Stimulated activated naive B cell treated with anti-CD40 and anti-IgM and Interleukin-4, amounts not matched to agents 10 μg/mL and 1 μg/mL and 100 μg/mL, for 72 hours (primary cell): ENCODE results near the gene BPIFB1.

ENCODE experiments used
- ATAC-seq, 2 donors: fragments of 150-1000 bp; cut with Tn5 transposase; replicated peaks; 2 replicates each; pipeline ENCODE4 v1.10.0; 2021; ENCODE audit warnings: moderate library complexity in 1 of 2
- DNase-seq: peaks from one replicate; pipeline ENCODE4 v3.0.0; 2021
- H3K27ac Mint-ChIP-seq: one replicate; pipeline ENCODE4 v1.8.0; 2022; ENCODE audit warnings: mild to moderate bottlenecking, mixed read lengths
- H3K27me3 Mint-ChIP-seq, 2 donors: one replicate each; pipeline ENCODE4 v1.8.0; 2022; ENCODE audit warnings: mixed read lengths in 2 of 2
- H3K36me3 Mint-ChIP-seq, 2 donors: one replicate each; pipeline ENCODE4 v1.8.0; 2022; ENCODE audit warnings: mixed read lengths in 2 of 2, mild to moderate bottlenecking in 1 of 2
- H3K4me1 Mint-ChIP-seq, 2 donors: one replicate each; pipeline ENCODE4 v1.8.0; 2022; ENCODE audit warnings: mixed read lengths in 2 of 2, mild to moderate bottlenecking in 1 of 2
- H3K4me3 Mint-ChIP-seq, 2 donors: one replicate each; pipeline ENCODE4 v1.8.0; 2022; ENCODE audit warnings: mild to moderate bottlenecking in 2 of 2, mixed read lengths in 2 of 2, moderate library complexity in 1 of 2
- H3K9me3 Mint-ChIP-seq, 2 donors: one replicate each; pipeline ENCODE4 v1.8.0; 2022; ENCODE audit warnings: mixed read lengths in 2 of 2, mild to moderate bottlenecking in 1 of 2

BPIFB1 gene

DNA sequence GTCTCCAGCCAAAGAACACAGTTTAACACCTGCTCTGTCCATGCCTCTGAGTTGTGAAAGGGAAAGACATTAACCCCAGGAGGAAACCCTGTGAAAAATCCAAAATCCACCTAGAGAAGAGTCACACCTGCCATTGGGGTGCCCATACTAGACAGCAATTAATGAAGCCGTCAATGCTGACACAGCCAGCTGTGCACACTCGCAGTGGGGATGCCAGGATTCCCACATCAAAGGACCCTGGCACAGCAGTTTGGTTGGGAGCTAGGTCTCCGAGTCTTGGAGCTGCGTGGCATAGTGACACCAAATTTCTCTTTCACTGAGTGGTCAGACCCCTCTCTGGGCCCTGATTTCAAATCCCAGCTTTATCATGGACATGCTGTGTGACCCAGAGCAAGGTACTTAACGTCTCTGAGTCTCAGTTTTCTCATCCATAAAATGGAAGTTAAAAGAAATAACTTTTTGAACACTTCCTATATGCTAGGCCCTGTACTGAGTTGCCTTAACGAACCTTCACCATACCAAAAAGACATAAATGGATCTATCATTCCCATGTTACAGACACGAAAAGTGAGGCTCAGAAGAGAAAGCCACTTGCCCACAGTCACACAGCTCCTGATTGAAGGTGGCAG lies 30.8 kb downstream of the BPIFB1 start:
- no peak overlapping the region for H3K27ac Mint-ChIP-seq
- ATAC-seq (no peak), DNase-seq (no peak)
- H3K9me3 Mint-ChIP-seq: no peaks in the 10 kb centered on the region
- H3K4me3 Mint-ChIP-seq: no peak overlapping the region
- peaks cover 0 to 12% of the 10 kb centered on the region in 2 donors for H3K27me3 Mint-ChIP-seq
- no peaks in the 10 kb centered on the region for H3K36me3 Mint-ChIP-seq
- H3K4me1 Mint-ChIP-seq: no peaks in the 10 kb centered on the region

DNA sequence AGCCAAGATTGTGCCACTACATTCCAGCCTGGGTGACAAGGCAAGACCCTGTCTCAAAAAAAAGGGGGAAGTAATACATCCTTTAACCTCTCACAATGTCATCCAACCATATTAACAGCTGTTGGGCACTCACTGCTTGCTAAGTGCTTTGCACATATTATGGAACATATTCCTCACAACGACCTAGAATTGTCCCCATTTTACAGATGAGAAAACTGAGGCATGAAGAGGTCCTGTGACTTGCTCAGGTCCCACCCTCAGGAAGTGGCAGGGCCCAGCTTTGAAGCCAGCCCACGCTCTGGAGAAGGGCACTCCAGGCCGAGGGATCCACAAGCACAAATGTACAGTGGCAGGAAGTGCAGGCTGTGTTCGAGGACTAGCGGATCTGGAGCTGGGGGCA lies 33.3 kb downstream of the BPIFB1 start:
- Mint-ChIP-seq H3K27ac (no peak overlapping the region), H3K27me3 (peaks cover 0 to 13% of the 10 kb centered on the region in 2 donors), H3K4me3 (no peak overlapping the region), H3K36me3 (no peaks in the 10 kb centered on the region), H3K9me3 (no peaks in the 10 kb centered on the region), H3K4me1 (no peaks in the 10 kb centered on the region)
- DNase-seq: no peak
- no peak for ATAC-seq

DNA sequence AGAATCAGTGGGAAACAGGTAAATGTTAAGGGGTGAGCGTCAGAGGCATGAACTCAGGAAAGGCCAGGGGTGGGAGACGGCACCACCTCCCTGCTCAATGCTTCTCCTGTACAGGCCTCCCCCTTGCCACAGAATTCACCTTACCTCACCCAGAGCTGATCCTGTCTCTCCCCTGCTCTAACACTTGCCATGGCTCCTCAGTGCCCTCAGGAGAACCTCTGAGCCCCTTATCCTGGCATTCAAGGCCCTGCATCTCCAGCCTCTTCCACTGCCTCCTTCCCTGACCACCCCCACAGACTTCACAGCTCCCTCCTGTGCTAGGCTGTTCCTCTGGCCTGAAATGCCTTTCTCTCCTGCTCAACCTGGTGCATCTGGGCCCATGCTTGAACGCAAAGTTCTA lies 33.9 kb downstream of the BPIFB1 start:
- no peak overlapping the region for H3K27ac Mint-ChIP-seq
- no peaks in the 10 kb centered on the region for H3K4me1 Mint-ChIP-seq
- no peaks in the 10 kb centered on the region for H3K36me3 Mint-ChIP-seq
- H3K27me3 Mint-ChIP-seq: peaks cover under 1 to 13% of the 10 kb centered on the region in 2 donors
- H3K4me3 Mint-ChIP-seq: no peak overlapping the region
- no peaks in the 10 kb centered on the region for H3K9me3 Mint-ChIP-seq
- DNase-seq (no peak), ATAC-seq (no peak)

DNA sequence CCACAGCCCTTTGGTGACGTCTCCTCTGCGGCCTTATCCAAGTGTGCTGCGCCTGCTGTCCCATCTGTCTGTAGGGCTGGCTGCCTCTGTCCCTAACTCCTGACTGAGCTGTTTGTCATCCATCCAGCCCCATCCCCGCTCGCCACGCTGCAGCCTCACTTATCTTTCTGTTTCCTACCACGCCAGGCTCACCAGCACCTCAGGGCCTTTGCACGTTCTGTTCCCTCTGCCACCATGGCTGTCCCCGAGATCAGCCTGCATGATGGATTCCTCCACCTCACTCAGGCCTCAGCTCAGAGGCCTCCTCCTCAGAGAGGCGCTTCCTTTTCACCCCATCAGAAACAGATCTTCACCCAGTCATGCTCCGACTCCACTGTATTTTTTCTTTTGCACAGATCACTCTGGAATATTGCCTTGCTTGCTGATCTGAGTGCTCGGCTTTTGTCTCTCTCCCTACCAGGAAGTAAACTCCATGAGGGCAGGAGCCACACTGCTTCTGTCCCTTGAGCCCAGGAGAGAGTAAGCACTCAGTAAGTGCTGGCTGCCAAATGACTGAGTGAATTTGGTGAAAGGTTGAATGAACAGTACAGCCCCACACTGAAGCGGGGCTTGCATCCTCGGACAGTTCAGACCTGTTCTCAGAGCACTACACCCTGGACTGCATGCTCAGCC lies 34.5 kb downstream of the BPIFB1 start:
- H3K4me3 Mint-ChIP-seq: no peak overlapping the region
- H3K36me3 Mint-ChIP-seq: no peaks in the 10 kb centered on the region
- DNase-seq: no peak
- no peak for ATAC-seq
- H3K9me3 Mint-ChIP-seq: no peaks in the 10 kb centered on the region
- H3K27ac Mint-ChIP-seq: no peak overlapping the region
- no peaks in the 10 kb centered on the region for H3K4me1 Mint-ChIP-seq
- peaks cover 5 to 17% of the 10 kb centered on the region in 2 donors for H3K27me3 Mint-ChIP-seq

DNA sequence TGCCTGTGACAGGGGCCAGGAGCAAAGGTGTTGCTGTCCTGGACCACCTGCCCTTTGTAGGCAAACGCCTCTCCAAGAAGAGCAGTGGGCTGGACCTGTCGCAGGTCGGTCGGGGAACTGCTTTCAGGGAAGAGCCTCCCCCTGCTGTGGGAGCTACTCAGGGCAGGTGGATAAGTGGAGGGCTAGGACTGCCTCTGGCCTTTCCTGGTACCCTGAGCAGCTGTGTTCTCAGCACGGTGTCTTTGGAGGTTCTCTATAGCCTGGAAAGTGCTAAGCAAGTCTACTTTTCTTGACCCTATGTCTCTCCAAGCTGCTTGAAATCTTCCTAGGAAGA lies 35.0 kb downstream of the BPIFB1 start:
- no peaks in the 10 kb centered on the region for H3K9me3 Mint-ChIP-seq
- DNase-seq (no peak), ATAC-seq (no peak)
- no peaks in the 10 kb centered on the region for H3K4me1 Mint-ChIP-seq
- no peak overlapping the region for H3K27ac Mint-ChIP-seq
- H3K36me3 Mint-ChIP-seq: no peaks in the 10 kb centered on the region
- no peak overlapping the region for H3K4me3 Mint-ChIP-seq
- H3K27me3 Mint-ChIP-seq: peaks cover 10 to 21% of the 10 kb centered on the region in 2 donors

DNA sequence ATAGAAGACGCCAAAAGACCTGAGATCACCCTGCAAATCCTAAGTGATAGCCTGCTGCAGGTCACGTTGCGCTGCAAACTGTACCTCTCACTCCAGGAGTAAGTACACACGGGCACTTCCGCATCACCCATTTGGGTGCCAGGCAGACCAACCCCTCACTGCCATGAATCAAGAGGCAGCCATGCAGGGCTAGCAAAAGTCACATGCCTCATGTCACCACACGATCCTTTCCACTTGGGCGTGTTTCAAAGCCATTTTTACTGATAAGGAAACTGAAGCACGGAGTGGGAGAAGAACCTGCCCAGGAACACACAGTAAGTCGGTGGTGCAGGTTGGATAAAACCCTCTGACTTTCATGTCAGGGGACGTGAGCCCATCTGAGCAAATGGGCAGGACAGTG lies 37.0 kb downstream of the BPIFB1 start:
- no peaks in the 10 kb centered on the region for H3K9me3 Mint-ChIP-seq
- no peak overlapping the region for H3K27ac Mint-ChIP-seq
- no peak for ATAC-seq
- DNase-seq: no peak
- H3K4me1 Mint-ChIP-seq: no peaks in the 10 kb centered on the region
- H3K4me3 Mint-ChIP-seq: no peak overlapping the region
- H3K27me3 Mint-ChIP-seq: peaks cover 19 to 22% of the 10 kb centered on the region in 2 donors
- no peaks in the 10 kb centered on the region for H3K36me3 Mint-ChIP-seq

DNA sequence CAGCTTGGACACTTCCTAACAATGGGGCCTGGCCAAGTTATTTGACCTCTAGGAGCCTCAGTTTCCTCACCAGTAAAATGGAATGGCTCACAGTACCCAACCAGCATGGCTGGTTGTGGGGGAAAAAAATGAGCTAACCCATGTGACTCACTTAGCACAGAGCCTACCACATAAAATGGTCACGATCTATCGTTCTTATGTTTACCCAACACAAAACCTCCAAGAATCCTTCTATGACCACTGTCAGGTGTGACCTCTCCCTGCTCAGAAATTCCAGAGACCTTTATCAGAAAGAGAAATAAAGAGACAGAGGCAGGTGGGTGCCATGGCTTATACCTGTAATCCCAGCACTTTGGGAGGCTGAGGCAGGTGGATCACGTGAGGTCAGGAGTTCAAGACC lies 39.4 kb downstream of the BPIFB1 start:
- peaks cover 16 to 26% of the 10 kb centered on the region in 2 donors for H3K27me3 Mint-ChIP-seq
- DNase-seq: no peak
- no peaks in the 10 kb centered on the region for H3K9me3 Mint-ChIP-seq
- no peak for ATAC-seq
- H3K4me1 Mint-ChIP-seq: no peaks in the 10 kb centered on the region
- no peaks in the 10 kb centered on the region for H3K36me3 Mint-ChIP-seq
- no peak overlapping the region for H3K4me3 Mint-ChIP-seq
- H3K27ac Mint-ChIP-seq: no peak overlapping the region

DNA sequence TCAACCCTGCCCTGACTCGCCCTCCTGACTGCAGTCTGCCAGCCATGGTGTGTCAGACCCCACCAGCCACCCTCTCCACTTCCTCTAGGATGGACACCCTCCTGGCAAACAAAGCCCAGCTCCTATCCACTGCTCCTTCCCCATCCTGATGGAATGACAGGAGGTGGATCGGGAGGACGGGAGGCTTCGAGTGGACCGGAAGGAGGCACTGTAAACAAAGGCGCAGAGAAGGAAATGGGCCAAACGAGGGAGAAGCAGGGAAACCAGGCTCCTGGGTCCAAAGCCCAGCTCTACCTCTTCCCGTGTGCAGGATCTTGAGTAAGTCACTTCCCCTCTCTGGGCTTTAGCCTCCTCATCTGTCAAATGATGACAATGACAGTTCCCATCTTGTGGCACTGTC lies 40.2 kb downstream of the BPIFB1 start:
- Mint-ChIP-seq H3K4me3 (no peak overlapping the region), H3K27me3 (peaks cover 19 to 34% of the 10 kb centered on the region in 2 donors)

DNA sequence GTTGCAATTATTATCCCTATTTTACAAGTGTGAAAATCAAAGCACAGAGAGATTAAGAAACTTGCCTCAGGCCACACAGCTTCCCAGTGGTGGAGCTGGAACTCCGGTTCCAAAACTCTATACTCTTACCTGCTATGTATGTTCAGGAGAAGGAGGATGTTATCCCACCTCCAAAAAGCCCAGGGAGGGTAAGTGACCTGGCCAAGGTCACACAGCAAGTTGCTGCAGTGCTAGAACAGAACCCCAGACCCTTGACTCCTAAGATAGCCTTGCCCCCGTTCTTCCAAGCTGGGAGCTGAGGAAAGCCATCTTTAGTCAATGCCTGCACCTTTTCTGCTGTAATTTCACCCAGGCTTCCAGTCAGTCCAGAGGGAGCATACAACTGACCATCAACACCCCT lies 42.3 kb downstream of the BPIFB1 start:
- no peak for DNase-seq
- no peak overlapping the region for H3K27ac Mint-ChIP-seq
- H3K9me3 Mint-ChIP-seq: no peaks in the 10 kb centered on the region
- no peaks in the 10 kb centered on the region for H3K36me3 Mint-ChIP-seq
- no peak for ATAC-seq
- no peaks in the 10 kb centered on the region for H3K4me1 Mint-ChIP-seq
- peaks cover 27 to 50% of the 10 kb centered on the region in 2 donors for H3K27me3 Mint-ChIP-seq
- H3K4me3 Mint-ChIP-seq: no peak overlapping the region

More for the DNA sequence above, 40.2 kb downstream of the BPIFB1 start:
- H3K9me3 Mint-ChIP-seq: no peaks in the 10 kb centered on the region
- H3K4me1 Mint-ChIP-seq: no peaks in the 10 kb centered on the region
- no peak overlapping the region for H3K27ac Mint-ChIP-seq
- ATAC-seq (no peak), DNase-seq (no peak)
- H3K36me3 Mint-ChIP-seq: no peaks in the 10 kb centered on the region

DNA sequence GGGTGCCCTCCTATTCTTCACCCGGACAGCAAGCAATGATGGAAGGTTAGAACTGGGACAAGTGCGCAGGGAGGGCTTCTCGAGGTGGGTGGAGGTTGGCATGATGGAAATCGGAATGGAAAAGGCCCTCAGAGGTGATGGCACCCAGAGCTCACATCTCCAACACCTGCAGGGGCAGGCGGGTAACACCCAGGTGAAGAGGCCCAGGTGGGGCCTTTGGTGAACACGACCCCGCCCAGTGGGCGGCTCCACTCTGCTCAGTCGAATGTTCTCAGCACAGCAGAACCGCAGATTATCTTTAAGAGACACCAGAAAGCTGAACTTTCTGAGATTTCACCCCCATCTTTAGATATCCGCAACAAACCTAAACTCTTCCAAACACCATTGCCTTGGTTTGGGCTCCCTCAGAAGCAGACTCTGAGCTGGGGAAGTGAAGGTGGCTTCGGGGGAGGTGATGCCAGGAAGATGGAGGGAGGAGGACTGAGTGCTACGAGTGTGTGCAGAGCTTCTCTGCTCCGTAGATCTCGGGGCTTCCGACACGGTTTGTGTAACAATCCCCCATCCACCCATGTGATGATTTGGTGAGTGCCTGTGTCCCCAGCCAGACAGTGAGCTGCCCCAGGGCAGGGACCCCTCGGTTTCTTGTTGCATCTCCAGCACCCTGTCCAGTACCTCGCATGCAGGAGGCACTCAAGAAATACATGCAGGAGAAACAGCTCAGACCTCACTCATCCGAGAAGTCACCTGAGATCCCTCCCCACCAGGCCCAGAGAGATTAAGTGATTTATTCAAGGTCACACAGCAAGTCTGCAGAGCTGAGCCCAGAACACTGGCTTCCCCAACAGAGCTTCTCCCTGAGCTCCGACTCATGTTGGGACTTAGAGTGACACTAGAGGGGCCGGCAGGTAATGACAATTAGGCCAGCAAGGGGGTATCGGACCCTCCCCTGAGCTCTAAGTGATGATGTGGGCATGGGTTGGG lies 45.4 kb downstream of the BPIFB1 start:
- Mint-ChIP-seq H3K9me3 (no peaks in the 10 kb centered on the region), H3K4me1 (no peaks in the 10 kb centered on the region), H3K27me3 (peaks cover 22 to 58% of the 10 kb centered on the region in 2 donors), H3K27ac (peak overlapping the region; percentile 57), H3K36me3 (no peaks in the 10 kb centered on the region), H3K4me3 (no peak overlapping the region)
- ATAC-seq: no peak
- no peak for DNase-seq

DNA sequence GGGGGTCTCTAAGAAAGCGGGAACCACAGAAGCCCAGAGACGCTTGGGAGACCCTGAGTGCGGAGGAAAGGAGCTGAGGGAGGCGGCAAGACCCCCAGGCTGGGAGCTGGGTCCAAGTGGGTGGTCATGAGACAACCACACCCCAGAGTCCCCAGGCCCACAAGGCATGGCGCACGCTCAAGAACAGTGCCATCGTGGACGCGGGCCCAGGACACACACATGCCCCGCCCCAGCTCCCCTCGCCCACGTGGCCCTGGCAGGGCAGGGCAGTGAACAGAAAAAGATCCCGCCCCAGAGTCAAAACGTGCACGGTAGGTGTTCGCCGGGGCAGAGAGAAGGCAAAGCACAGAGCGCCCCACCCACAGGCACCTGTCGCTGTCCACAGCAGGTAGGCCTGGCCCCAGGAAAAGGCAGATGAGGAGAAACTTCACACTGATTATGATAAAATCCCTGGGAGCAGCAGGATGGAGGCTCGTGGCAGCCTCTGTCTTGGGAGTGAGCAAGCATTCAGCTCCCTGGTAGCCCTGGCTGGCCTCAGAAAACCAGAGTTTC lies 50.0 kb downstream of the BPIFB1 start:
- peaks cover 37 to 60% of the 10 kb centered on the region in 2 donors for H3K27me3 Mint-ChIP-seq
- no peaks in the 10 kb centered on the region for H3K36me3 Mint-ChIP-seq
- peaks cover 12% of the 10 kb centered on the region in 2 donors for H3K4me1 Mint-ChIP-seq
- H3K9me3 Mint-ChIP-seq: peaks cover 0 to 5% of the 10 kb centered on the region in 2 donors
- no peak overlapping the region for H3K4me3 Mint-ChIP-seq
- H3K27ac Mint-ChIP-seq: no peak overlapping the region
- ATAC-seq (no peak), DNase-seq (no peak)

DNA sequence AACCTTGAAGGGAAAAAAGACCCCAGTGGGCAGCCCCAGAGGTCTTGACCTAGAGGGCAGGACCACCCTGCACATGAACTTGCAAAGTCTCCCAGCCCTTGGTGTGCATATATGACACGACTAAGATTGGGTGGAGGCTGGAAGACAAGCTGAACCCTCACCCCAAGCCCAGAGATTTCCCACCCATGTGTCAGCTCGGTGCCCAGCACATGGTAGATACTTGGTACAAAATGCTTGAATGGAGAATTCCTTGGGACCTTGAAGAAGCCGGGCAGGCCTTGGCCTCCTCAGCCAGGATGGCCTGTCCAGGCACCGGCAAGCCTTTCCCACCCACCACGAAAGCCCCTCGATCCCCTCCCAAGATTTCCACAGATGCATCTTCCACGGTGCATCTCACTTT lies 50.6 kb downstream of the BPIFB1 start:
- ATAC-seq (no peak), DNase-seq (no peak)
- no peaks in the 10 kb centered on the region for H3K36me3 Mint-ChIP-seq
- no peak overlapping the region for H3K27ac Mint-ChIP-seq
- H3K9me3 Mint-ChIP-seq: peaks cover 0 to 5% of the 10 kb centered on the region in 2 donors
- peaks cover 32 to 54% of the 10 kb centered on the region in 2 donors for H3K27me3 Mint-ChIP-seq
- H3K4me1 Mint-ChIP-seq: peaks cover 12 to 16% of the 10 kb centered on the region in 2 donors
- no peak overlapping the region for H3K4me3 Mint-ChIP-seq

DNA sequence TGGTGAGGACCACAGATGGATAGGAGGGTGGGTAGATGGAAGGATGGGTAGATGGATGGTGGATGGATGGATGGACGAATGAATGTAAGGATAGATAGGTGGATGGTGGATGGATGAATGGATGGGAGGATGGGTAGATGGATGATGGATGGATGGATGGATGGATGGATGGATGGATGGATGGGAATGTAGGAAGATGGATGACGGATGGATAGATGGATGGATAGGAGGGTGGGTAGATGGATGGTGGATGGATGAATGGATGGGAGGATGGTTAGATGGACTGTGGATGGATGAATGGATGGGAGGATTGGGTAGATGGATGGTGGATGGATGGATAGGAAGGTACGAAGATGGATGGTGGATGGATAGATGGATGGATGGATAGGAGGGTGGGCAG lies 51.1 kb downstream of the BPIFB1 start:
- H3K4me3 Mint-ChIP-seq: no peak overlapping the region
- H3K9me3 Mint-ChIP-seq: peaks cover 0 to 5% of the 10 kb centered on the region in 2 donors
- no peaks in the 10 kb centered on the region for H3K36me3 Mint-ChIP-seq
- no peak for ATAC-seq
- no peak overlapping the region for H3K27ac Mint-ChIP-seq
- H3K27me3 Mint-ChIP-seq: peaks cover 28 to 51% of the 10 kb centered on the region in 2 donors
- DNase-seq: no peak
- peaks cover 12 to 16% of the 10 kb centered on the region in 2 donors for H3K4me1 Mint-ChIP-seq

DNA sequence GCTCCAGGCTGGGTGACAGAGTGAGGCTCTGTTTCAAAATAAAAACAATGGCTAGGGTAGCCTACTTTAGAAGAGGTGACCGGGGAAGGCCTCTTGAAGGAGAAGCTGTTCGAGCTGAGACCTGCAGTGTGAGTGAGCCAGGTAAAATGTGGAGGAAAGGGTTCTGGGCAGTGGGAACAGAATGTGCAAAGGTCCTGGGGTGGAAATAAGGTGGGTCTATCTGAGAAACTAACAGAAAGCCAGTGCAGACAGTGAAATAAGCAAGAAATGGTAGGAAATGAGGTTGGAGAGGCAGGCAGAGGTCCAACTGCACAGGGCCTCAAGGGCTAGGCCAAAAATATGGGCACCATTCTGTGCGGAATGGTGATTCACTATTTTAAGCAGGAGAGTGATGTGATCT lies 53.4 kb downstream of the BPIFB1 start:
- no peak for ATAC-seq
- Mint-ChIP-seq H3K27ac (no peak overlapping the region), H3K9me3 (peaks cover 0 to 5% of the 10 kb centered on the region in 2 donors), H3K36me3 (no peaks in the 10 kb centered on the region), H3K4me1 (peaks cover 12 to 16% of the 10 kb centered on the region in 2 donors), H3K4me3 (no peak overlapping the region), H3K27me3 (peaks cover 20 to 37% of the 10 kb centered on the region in 2 donors)
- DNase-seq: no peak
